ENCODE data around the gene PDE4D.

GRCh38 chr5:58932057-58932612 is 961.4 kb downstream of the PDE4D start:
- TF ChIP-seq CTCF (IDR thresholded peaks at IDR 0.05) = no peak
- TF ChIP-seq POLR2A (IDR thresholded peaks at IDR 0.05) = no peak

All from right lobe of liver (tissue), 4 donors.